Measurements from ENCODE around the gene CPNE7. TPM values are rescaled to one million over a fixed set of nuclear protein-coding genes. Genes with fewer than 3 reads are reported as not detected.

CPNE7 gene
- total and polyA plus RNA-seq, 2 of the 13 experiments (the other 11 are each of a cell fraction or from before 2014, with no cell fraction given) = 0.59 TPM; not detected in 1

DNA sequence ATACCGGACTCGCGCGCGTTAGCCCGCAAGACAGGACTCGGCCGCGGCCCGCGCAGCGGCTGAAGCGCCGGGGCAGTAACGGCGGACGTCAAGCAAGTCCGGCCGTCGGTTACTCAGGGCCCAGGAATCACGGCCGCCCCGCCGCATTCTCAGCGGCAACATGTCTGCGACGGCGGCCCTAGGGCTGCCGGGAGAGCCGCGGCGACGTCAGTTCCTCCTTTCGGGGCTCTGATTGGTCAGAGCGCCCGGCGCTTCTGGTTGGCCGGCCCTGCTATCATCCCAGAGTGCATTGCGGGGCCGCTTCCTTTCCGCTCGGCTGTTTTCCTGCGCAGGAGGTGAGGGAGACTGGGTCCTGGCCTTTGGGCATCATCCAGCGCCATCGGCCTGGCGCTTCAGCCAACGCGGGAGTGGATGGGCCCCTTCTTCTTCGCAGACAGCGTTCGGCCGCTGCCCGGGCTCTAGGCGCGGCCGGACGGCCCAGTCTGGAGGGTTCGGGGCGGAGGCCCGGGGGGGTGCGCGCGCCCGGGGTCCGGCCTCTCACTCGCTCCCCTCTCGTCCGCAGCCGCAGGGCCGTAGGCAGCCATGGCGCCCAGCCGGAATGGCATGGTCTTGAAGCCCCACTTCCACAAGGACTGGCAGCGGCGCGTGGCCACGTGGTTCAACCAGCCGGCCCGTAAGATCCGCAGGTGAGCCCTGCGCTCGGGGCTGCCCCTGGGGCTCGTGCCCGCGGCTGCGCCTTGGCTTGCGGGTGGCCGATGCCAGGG is 15.0 kb upstream of the CPNE7 start, which contains the start of gene RPL13 (continued):
- TF ChIP-seq, protein P1, sequence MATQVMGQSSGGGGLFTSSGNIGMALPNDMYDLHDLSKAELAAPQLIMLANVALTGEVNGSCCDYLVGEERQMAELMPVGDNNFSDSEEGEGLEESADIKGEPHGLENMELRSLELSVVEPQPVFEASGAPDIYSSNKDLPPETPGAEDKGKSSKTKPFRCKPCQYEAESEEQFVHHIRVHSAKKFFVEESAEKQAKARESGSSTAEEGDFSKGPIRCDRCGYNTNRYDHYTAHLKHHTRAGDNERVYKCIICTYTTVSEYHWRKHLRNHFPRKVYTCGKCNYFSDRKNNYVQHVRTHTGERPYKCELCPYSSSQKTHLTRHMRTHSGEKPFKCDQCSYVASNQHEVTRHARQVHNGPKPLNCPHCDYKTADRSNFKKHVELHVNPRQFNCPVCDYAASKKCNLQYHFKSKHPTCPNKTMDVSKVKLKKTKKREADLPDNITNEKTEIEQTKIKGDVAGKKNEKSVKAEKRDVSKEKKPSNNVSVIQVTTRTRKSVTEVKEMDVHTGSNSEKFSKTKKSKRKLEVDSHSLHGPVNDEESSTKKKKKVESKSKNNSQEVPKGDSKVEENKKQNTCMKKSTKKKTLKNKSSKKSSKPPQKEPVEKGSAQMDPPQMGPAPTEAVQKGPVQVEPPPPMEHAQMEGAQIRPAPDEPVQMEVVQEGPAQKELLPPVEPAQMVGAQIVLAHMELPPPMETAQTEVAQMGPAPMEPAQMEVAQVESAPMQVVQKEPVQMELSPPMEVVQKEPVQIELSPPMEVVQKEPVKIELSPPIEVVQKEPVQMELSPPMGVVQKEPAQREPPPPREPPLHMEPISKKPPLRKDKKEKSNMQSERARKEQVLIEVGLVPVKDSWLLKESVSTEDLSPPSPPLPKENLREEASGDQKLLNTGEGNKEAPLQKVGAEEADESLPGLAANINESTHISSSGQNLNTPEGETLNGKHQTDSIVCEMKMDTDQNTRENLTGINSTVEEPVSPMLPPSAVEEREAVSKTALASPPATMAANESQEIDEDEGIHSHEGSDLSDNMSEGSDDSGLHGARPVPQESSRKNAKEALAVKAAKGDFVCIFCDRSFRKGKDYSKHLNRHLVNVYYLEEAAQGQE (IDR thresholded peaks at IDR 0.05; ENCODE audit: borderline replicate concordance in 1 of 2, low read depth in 1 of 2, low read length in 2 of 2) = peak in 1 of 2 experiments; percentile 84; a peak in 3 of 4 replicates
- TF ChIP-seq, protein P2, sequence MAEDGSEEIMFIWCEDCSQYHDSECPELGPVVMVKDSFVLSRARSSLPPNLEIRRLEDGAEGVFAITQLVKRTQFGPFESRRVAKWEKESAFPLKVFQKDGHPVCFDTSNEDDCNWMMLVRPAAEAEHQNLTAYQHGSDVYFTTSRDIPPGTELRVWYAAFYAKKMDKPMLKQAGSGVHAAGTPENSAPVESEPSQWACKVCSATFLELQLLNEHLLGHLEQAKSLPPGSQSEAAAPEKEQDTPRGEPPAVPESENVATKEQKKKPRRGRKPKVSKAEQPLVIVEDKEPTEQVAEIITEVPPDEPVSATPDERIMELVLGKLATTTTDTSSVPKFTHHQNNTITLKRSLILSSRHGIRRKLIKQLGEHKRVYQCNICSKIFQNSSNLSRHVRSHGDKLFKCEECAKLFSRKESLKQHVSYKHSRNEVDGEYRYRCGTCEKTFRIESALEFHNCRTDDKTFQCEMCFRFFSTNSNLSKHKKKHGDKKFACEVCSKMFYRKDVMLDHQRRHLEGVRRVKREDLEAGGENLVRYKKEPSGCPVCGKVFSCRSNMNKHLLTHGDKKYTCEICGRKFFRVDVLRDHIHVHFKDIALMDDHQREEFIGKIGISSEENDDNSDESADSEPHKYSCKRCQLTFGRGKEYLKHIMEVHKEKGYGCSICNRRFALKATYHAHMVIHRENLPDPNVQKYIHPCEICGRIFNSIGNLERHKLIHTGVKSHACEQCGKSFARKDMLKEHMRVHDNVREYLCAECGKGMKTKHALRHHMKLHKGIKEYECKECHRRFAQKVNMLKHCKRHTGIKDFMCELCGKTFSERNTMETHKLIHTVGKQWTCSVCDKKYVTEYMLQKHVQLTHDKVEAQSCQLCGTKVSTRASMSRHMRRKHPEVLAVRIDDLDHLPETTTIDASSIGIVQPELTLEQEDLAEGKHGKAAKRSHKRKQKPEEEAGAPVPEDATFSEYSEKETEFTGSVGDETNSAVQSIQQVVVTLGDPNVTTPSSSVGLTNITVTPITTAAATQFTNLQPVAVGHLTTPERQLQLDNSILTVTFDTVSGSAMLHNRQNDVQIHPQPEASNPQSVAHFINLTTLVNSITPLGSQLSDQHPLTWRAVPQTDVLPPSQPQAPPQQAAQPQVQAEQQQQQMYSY (CRISPR knock-in tag; IDR thresholded peaks at IDR 0.05) = no peak; the same call in 1 of the 2 replicates
- TF ChIP-seq ZBTB20 (CRISPR knock-in tag; IDR thresholded peaks at IDR 0.05; ENCODE audit: borderline replicate concordance, low read depth) = peak; percentile 56; the same call in 1 of the 2 replicates
- TF ChIP-seq MTF1 (CRISPR knock-in tag; IDR thresholded peaks at IDR 0.05) = 0 out of 2 replicates have a peak, but pooled peaks have one; percentile 23
- 0 out of 2 replicates have a peak, but pooled peaks have one; percentile 93 for TF ChIP-seq CC2D1A (CRISPR knock-in tag; IDR thresholded peaks at IDR 0.05)
- TF ChIP-seq ZNF367 (CRISPR knock-in tag; IDR thresholded peaks at IDR 0.05; ENCODE audit: borderline replicate concordance) = peak; percentile 91
- TF ChIP-seq, protein P3, sequence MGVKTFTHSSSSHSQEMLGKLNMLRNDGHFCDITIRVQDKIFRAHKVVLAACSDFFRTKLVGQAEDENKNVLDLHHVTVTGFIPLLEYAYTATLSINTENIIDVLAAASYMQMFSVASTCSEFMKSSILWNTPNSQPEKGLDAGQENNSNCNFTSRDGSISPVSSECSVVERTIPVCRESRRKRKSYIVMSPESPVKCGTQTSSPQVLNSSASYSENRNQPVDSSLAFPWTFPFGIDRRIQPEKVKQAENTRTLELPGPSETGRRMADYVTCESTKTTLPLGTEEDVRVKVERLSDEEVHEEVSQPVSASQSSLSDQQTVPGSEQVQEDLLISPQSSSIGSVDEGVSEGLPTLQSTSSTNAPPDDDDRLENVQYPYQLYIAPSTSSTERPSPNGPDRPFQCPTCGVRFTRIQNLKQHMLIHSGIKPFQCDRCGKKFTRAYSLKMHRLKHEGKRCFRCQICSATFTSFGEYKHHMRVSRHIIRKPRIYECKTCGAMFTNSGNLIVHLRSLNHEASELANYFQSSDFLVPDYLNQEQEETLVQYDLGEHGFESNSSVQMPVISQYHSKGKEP (CRISPR knock-in tag; IDR thresholded peaks at IDR 0.05) = 0 out of 2 replicates have a peak, but pooled peaks have one; percentile 67
- TF ChIP-seq ZNF234 (CRISPR knock-in tag; conservative IDR thresholded peaks at IDR 0.05) = peak; percentile 57; the same call in 1 of the 2 replicates
- TF ChIP-seq, protein P4, sequence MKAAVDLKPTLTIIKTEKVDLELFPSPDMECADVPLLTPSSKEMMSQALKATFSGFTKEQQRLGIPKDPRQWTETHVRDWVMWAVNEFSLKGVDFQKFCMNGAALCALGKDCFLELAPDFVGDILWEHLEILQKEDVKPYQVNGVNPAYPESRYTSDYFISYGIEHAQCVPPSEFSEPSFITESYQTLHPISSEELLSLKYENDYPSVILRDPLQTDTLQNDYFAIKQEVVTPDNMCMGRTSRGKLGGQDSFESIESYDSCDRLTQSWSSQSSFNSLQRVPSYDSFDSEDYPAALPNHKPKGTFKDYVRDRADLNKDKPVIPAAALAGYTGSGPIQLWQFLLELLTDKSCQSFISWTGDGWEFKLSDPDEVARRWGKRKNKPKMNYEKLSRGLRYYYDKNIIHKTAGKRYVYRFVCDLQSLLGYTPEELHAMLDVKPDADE (CRISPR knock-in tag; IDR thresholded peaks at IDR 0.05) = peak; percentile 34
- no peak; the same call in 1 of the 2 replicates for TF ChIP-seq NFE2 (CRISPR knock-in tag; IDR thresholded peaks at IDR 0.05)
- peak; percentile 65; the same call in 1 of the 2 replicates for TF ChIP-seq ZNF589 (CRISPR knock-in tag; conservative IDR thresholded peaks at IDR 0.05)
- TF ChIP-seq, protein P5, sequence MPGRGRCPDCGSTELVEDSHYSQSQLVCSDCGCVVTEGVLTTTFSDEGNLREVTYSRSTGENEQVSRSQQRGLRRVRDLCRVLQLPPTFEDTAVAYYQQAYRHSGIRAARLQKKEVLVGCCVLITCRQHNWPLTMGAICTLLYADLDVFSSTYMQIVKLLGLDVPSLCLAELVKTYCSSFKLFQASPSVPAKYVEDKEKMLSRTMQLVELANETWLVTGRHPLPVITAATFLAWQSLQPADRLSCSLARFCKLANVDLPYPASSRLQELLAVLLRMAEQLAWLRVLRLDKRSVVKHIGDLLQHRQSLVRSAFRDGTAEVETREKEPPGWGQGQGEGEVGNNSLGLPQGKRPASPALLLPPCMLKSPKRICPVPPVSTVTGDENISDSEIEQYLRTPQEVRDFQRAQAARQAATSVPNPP (CRISPR knock-in tag; IDR thresholded peaks at IDR 0.05) = peak; percentile 85
- TF ChIP-seq, protein P6, sequence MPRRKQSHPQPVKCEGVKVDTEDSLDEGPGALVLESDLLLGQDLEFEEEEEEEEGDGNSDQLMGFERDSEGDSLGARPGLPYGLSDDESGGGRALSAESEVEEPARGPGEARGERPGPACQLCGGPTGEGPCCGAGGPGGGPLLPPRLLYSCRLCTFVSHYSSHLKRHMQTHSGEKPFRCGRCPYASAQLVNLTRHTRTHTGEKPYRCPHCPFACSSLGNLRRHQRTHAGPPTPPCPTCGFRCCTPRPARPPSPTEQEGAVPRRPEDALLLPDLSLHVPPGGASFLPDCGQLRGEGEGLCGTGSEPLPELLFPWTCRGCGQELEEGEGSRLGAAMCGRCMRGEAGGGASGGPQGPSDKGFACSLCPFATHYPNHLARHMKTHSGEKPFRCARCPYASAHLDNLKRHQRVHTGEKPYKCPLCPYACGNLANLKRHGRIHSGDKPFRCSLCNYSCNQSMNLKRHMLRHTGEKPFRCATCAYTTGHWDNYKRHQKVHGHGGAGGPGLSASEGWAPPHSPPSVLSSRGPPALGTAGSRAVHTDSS (CRISPR knock-in tag; conservative IDR thresholded peaks at IDR 0.05) = no peak
- no peak for TF ChIP-seq NCOR1 (IDR thresholded peaks at IDR 0.05; ENCODE audit: borderline replicate concordance, low read length)

Measured in HepG2 (cell line).